ENCODE data around the gene ZNF20. TPM values are rescaled to one million over a fixed set of nuclear protein-coding genes. Genes with fewer than 3 reads are reported as not detected.

ZNF20 gene
- total RNA-seq, result 4.3 and 4.9 TPM in 2 replicates

GRCh38 chr19:12139885-12140544 is at the start of gene ZNF20:
Gene ZNF20, minus strand, starts transcription at chr19:12140350. Its CDS starts 168 bp downstream, at chr19:12140182.

GRCh38 chr19:12162882-12163806 is 23.0 kb upstream of the ZNF20 start, which contains the start of gene ZNF136:
Gene ZNF136, plus strand, starts transcription at chr19:12163096. Its CDS starts 108 bp downstream, at chr19:12163204.

GRCh38 chr19:12156223-12157058 is 16.3 kb upstream of the ZNF20 start, which contains the start of gene ZNF625:
Gene ZNF625, minus strand, starts transcription at chr19:12156734. Its CDS starts 176 bp downstream, at chr19:12156558.

Other genes with a start within 250 kb of the ZNF20 start
- gene ZNF700, start 215.2 kb downstream of the ZNF20 start, total RNA-seq, result 7.9 and 8.2 TPM in 2 replicates
- gene ZNF763, start 175.3 kb downstream of the ZNF20 start, total RNA-seq, result 2.4 TPM in 2 replicates
- gene ZNF433, start 104.7 kb downstream of the ZNF20 start, total RNA-seq, result 6.1 and 7.9 TPM in 2 replicates
- gene ZNF878, start 87.4 kb downstream of the ZNF20 start, total RNA-seq, result 0.06 and 0.26 TPM in 2 replicates
- 7.5 and 9.8 TPM in 2 replicates for gene ZNF844, start 75.6 kb downstream of the ZNF20 start, total RNA-seq
- 14.0 and 15.3 TPM in 2 replicates for gene ZNF625, start 16.4 kb upstream of the ZNF20 start, total RNA-seq
- 7.3 and 7.8 TPM in 2 replicates for gene ZNF136, start 22.7 kb upstream of the ZNF20 start, total RNA-seq
- gene ZNF44, start 154.5 kb upstream of the ZNF20 start, total RNA-seq, result 10.7 and 14.2 TPM in 2 replicates
- 4.1 and 4.6 TPM in 2 replicates for gene ZNF563, start 193.3 kb upstream of the ZNF20 start, total RNA-seq
- 6.5 and 10.5 TPM in 2 replicates for gene ZNF442, start 225.3 kb upstream of the ZNF20 start, total RNA-seq

All from aortic smooth muscle cell (primary cell).